Peyer's patch (tissue), 4 donors: Measurements from ENCODE around the gene CTSH. TPM values are rescaled to one million over a fixed set of nuclear protein-coding genes. Genes with fewer than 3 reads are reported as not detected.
A peak's percentile ranks its signal among the peaks of the same experiment; 100 is the strongest.
"Not testable (repeated sequence)": the region's sequence is repeated elsewhere in the genome, so short reads cannot be mapped to it uniquely, and the experiment has no call there.

Experiments used
- DNase-seq, 3 donors: peaks; one replicate each; pipeline ENCODE4 v3.0.0-alpha.2; 2017 to 2019
- H3K27ac ChIP-seq, 4 donors: fragments of 200-600 bp; sonication (generic); one replicate each; pipeline ENCODE4 v1.5.1; 2016 to 2019
- H3K27me3 ChIP-seq, 2 donors: fragments of 200-600 bp; sonication (generic); one replicate each; pipeline ENCODE4 v1.5.1; 2019
- H3K36me3 ChIP-seq, 3 donors: fragments of 200-600 bp; sonication (generic); one replicate each; pipeline ENCODE4 v1.5.1; 2016 to 2019
- H3K4me1 ChIP-seq, 4 donors: fragments of 200-600 bp; sonication (generic); one replicate each; pipeline ENCODE4 v1.5.1; 2016 to 2019
- H3K4me3 ChIP-seq, 4 donors: fragments of 200-600 bp; sonication (generic); 1 replicate in 3 of 4; 2 replicates in 1 of 4; pipeline ENCODE4 v1.5.1; 2016 to 2019; ENCODE audit warnings: mild to moderate bottlenecking in 1 of 4
- H3K9me3 ChIP-seq, 4 donors: fragments of 200-600 bp; sonication (generic); one replicate each; pipeline ENCODE4 v1.5.1; 2016 to 2019; ENCODE audit warnings: mild to moderate bottlenecking in 1 of 4
- POLR2A ChIP-seq, 2 donors: fragments of 450-650 bp; IDR thresholded peaks; one replicate each; pipeline ENCODE4 v1.5.1; 2017; ENCODE audit warnings: antibody characterized with exemption in 2 of 2, mild to moderate bottlenecking in 2 of 2, moderate library complexity in 2 of 2
- total RNA-seq, 4 donors: library from RNA; depleted of rRNA; stranded (reverse); fragments of >200 nt; gene quantifications; one replicate each; pipeline ENCODE4 v1.1.0, GENCODE V29; 2016
- TF ChIP-seq, protein P1 (sequence below), 6 experiments: fragments of 450-650 bp in 4 of 6; fragments of 200-600 bp in 2 of 6; sonication (generic) in 1 of 6; IDR thresholded peaks; one replicate each; pipeline ENCODE4 v1.5.1; 2017 to 2019; ENCODE audit warnings: antibody characterized with exemption in 6 of 6, mild to moderate bottlenecking in 3 of 6, moderate library complexity in 1 of 6

The CTSH gene
- total RNA-seq, 4 donors from 2014 or later: 99.9 to 198 (median 161) TPM

GRCh38 chr15:78880813-78881212 lies 64.0 kb downstream of the CTSH start:
- H3K4me3 ChIP-seq: no peak overlapping the region
- TF ChIP-seq, protein P1, sequence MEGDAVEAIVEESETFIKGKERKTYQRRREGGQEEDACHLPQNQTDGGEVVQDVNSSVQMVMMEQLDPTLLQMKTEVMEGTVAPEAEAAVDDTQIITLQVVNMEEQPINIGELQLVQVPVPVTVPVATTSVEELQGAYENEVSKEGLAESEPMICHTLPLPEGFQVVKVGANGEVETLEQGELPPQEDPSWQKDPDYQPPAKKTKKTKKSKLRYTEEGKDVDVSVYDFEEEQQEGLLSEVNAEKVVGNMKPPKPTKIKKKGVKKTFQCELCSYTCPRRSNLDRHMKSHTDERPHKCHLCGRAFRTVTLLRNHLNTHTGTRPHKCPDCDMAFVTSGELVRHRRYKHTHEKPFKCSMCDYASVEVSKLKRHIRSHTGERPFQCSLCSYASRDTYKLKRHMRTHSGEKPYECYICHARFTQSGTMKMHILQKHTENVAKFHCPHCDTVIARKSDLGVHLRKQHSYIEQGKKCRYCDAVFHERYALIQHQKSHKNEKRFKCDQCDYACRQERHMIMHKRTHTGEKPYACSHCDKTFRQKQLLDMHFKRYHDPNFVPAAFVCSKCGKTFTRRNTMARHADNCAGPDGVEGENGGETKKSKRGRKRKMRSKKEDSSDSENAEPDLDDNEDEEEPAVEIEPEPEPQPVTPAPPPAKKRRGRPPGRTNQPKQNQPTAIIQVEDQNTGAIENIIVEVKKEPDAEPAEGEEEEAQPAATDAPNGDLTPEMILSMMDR (IDR thresholded peaks at IDR 0.05): no peak
- TF ChIP-seq POLR2A (IDR thresholded peaks at IDR 0.05): no peak
- H3K27ac ChIP-seq: no peak overlapping the region
- no peak for DNase-seq
- H3K4me1 ChIP-seq: peaks cover 0 to 42% (median 10%) of the 10 kb centered on the region in 4 donors
- no peaks in the 10 kb centered on the region for H3K27me3 ChIP-seq
- no peaks in the 10 kb centered on the region for H3K9me3 ChIP-seq
- H3K36me3 ChIP-seq: peaks cover 0 to 37% (median 0%) of the 10 kb centered on the region in 3 donors

- Histone ChIP-seq H3K27ac (no peak overlapping the region), H3K4me1 (peaks cover 0 to 49% (median 14%) of the 10 kb centered on the region in 4 donors), H3K4me3 (no peak overlapping the region), H3K9me3 (no peaks in the 10 kb centered on the region), H3K27me3 (no peaks in the 10 kb centered on the region), H3K36me3 (peaks cover 0 to 35% (median 0%) of the 10 kb centered on the region in 3 donors)
- DNase-seq: no peak
- TF ChIP-seq POLR2A (IDR thresholded peaks at IDR 0.05): no peak
- TF ChIP-seq, protein P1 (IDR thresholded peaks at IDR 0.05): no peak
Observed at GRCh38 chr15:78880242-78880533, 64.7 kb downstream of the CTSH start.

GRCh38 chr15:78879517-78880241 lies 65.2 kb downstream of the CTSH start:
- Histone ChIP-seq H3K4me3 (no peak overlapping the region), H3K27ac (no peak overlapping the region), H3K36me3 (peaks cover 0 to 30% (median 0%) of the 10 kb centered on the region in 3 donors), H3K9me3 (no peaks in the 10 kb centered on the region), H3K27me3 (no peaks in the 10 kb centered on the region), H3K4me1 (peaks cover 0 to 54% (median 14%) of the 10 kb centered on the region in 4 donors)
- no peak for TF ChIP-seq POLR2A (IDR thresholded peaks at IDR 0.05)
- TF ChIP-seq, protein P1 (IDR thresholded peaks at IDR 0.05): no peak
- DNase-seq: no peak

- TF ChIP-seq POLR2A (IDR thresholded peaks at IDR 0.05): no peak
- TF ChIP-seq, protein P1 (IDR thresholded peaks at IDR 0.05): no peak
- H3K4me1 ChIP-seq: peaks cover 0 to 56% (median 16%) of the 10 kb centered on the region in 4 donors
- no peaks in the 10 kb centered on the region for H3K27me3 ChIP-seq
- peaks cover 0 to 22% (median 0%) of the 10 kb centered on the region in 3 donors for H3K36me3 ChIP-seq
- H3K9me3 ChIP-seq: no peaks in the 10 kb centered on the region
- no peak overlapping the region for H3K27ac ChIP-seq
- no peak for DNase-seq
- no peak overlapping the region for H3K4me3 ChIP-seq
Observed at GRCh38 chr15:78878356-78878755, 66.5 kb downstream of the CTSH start.

- Histone ChIP-seq H3K4me3 (peak overlapping the region in 2 of 4 donors; percentile 1 to 15), H3K36me3 (peaks cover 0 to 12% (median 0%) of the 10 kb centered on the region in 3 donors), H3K4me1 (peaks cover 0 to 56% (median 16%) of the 10 kb centered on the region in 4 donors)
- DNase-seq, H3K9me3 ChIP-seq, H3K27ac ChIP-seq, H3K27me3 ChIP-seq: not testable (repeated sequence)
Observed at GRCh38 chr15:78876954-78877353, 67.9 kb downstream of the CTSH start.

- peak overlapping the region in 2 of 4 donors; percentile 38 to 98 for H3K27ac ChIP-seq
- H3K36me3 ChIP-seq: peaks cover 0 to under 1% (median 0%) of the 10 kb centered on the region in 3 donors
- peaks cover 0 to 56% (median 16%) of the 10 kb centered on the region in 4 donors for H3K4me1 ChIP-seq
- TF ChIP-seq POLR2A (IDR thresholded peaks at IDR 0.05): no peak
- TF ChIP-seq, protein P1 (IDR thresholded peaks at IDR 0.05): no peak
- no peaks in the 10 kb centered on the region for H3K9me3 ChIP-seq
- peak overlapping the region; percentile 80 to 97 (median 92) for H3K4me3 ChIP-seq
- no peaks in the 10 kb centered on the region for H3K27me3 ChIP-seq
- DNase-seq: no peak
Observed at GRCh38 chr15:78875107-78875914, 69.5 kb downstream of the CTSH start.
